Measurements from ENCODE around the gene ZBTB8OS. TPM values are rescaled to one million over a fixed set of nuclear protein-coding genes. Genes with fewer than 3 reads are reported as not detected.
"Not testable (repeated sequence)": the region's sequence is repeated elsewhere in the genome, so short reads cannot be mapped to it uniquely, and the experiment has no call there.

The ZBTB8OS gene
- total and polyA plus RNA-seq, 3 donors from 2014 or later: 37.2 to 43.4 (median 39.3) TPM

- Histone ChIP-seq H3K4me1 (no peaks in the 10 kb centered on the region), H3K9me3 (no peaks in the 10 kb centered on the region), H3K27ac (no peak overlapping the region), H3K36me3 (ENCODE audit: low read depth, missing control alignments) (no peaks in the 10 kb centered on the region), H3K27me3 (no peaks in the 10 kb centered on the region), H3K4me3 (no peak overlapping the region)
- no peak for DNase-seq
- intact Hi-C loops (cut with DNase I; ENCODE audit: low total_unique reads): no loop called here
- WGBS, 2 donors: 87 to 90% methylated on average over 16 of the region's 16 CpGs
- TF ChIP-seq POLR2A (IDR thresholded peaks at IDR 0.05): no peak
- no peak for TF ChIP-seq CTCF (IDR thresholded peaks at IDR 0.05)
Observed at GRCh38 chr1:32636914-32637645, 13.3 kb downstream of the ZBTB8OS start.

GRCh38 chr1:32635508-32636277 is 14.7 kb downstream of the ZBTB8OS start:
- H3K36me3 ChIP-seq (ENCODE audit: low read depth, missing control alignments): no peaks in the 10 kb centered on the region
- no peaks in the 10 kb centered on the region for H3K9me3 ChIP-seq
- no peak for DNase-seq
- H3K27me3 ChIP-seq: no peaks in the 10 kb centered on the region
- 94 to 97% methylated on average over 8 of the region's 8 CpGs for WGBS, 2 donors
- TF ChIP-seq POLR2A (IDR thresholded peaks at IDR 0.05) (no peak), CTCF (IDR thresholded peaks at IDR 0.05) (no peak)
- no peaks in the 10 kb centered on the region for H3K4me1 ChIP-seq
- intact Hi-C loops (cut with DNase I; ENCODE audit: low total_unique reads): no loop called here
- no peak overlapping the region for H3K4me3 ChIP-seq
- no peak overlapping the region for H3K27ac ChIP-seq

- TF ChIP-seq CTCF (IDR thresholded peaks at IDR 0.05) (no peak), POLR2A (IDR thresholded peaks at IDR 0.05) (no peak)
- DNase-seq: no peak
- intact Hi-C loops (cut with DNase I; ENCODE audit: low total_unique reads): no loop called here
- Histone ChIP-seq H3K27ac (no peak overlapping the region), H3K36me3 (ENCODE audit: low read depth, missing control alignments) (no peaks in the 10 kb centered on the region), H3K9me3 (no peaks in the 10 kb centered on the region), H3K4me1 (no peaks in the 10 kb centered on the region), H3K4me3 (no peak overlapping the region), H3K27me3 (no peaks in the 10 kb centered on the region)
- 64 to 78% methylated on average over 2 of the region's 2 CpGs for WGBS, 2 donors
Observed at GRCh38 chr1:32632829-32633228, 17.5 kb downstream of the ZBTB8OS start.

GRCh38 chr1:32630173-32630572 is 20.2 kb downstream of the ZBTB8OS start:
- DNase-seq; H3K27me3 ChIP-seq; intact Hi-C loops (cut with DNase I; ENCODE audit: low total_unique reads); H3K4me1 ChIP-seq; H3K36me3 ChIP-seq (ENCODE audit: low read depth, missing control alignments); H3K4me3 ChIP-seq; H3K9me3 ChIP-seq; H3K27ac ChIP-seq: not testable (repeated sequence)
- WGBS, 2 donors: 86 to 97% methylated on average over 4 of the region's 4 CpGs

GRCh38 chr1:32627596-32628162 is 22.7 kb downstream of the ZBTB8OS start:
- Histone ChIP-seq H3K27ac (no peak overlapping the region), H3K27me3 (no peaks in the 10 kb centered on the region), H3K4me1 (no peaks in the 10 kb centered on the region), H3K36me3 (ENCODE audit: low read depth, missing control alignments) (no peaks in the 10 kb centered on the region), H3K4me3 (no peak overlapping the region), H3K9me3 (no peaks in the 10 kb centered on the region)
- no peak for DNase-seq
- WGBS, 2 donors: 80 to 90% methylated on average over 10 to 11 of the region's 11 CpGs
- intact Hi-C loops (cut with DNase I; ENCODE audit: low total_unique reads): no loop called here
- no peak for TF ChIP-seq POLR2A (IDR thresholded peaks at IDR 0.05)
- TF ChIP-seq CTCF (IDR thresholded peaks at IDR 0.05): no peak
